ENCODE measurements around the gene FNDC3B. TPM values are rescaled to one million over a fixed set of nuclear protein-coding genes. Genes with fewer than 3 reads are reported as not detected.

The FNDC3B gene
- total RNA-seq, 4 donors from 2014 or later, result 59.8 to 72.6 (median 65.6) TPM

DNA sequence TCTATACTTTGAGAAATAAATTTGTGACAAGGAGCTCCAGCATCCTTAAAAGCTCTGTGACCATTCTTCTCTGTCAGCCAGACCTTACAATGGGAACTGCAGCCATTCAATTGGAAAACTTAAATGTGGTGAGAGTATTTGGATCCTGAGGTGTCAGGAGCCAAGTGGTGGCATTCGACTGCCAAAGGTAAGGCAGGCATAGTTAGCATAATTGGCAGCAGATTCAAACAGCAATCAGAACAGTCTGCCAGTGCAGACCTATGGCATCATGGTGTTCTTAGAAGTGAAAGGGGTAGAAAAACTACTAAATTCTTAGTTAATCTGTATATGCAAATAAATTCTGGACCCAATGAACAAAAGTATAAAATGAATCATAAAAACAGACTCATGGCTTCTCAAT, 18.2 kb upstream of the FNDC3B start:
- H3K27ac ChIP-seq (replicated peaks in 1 of 4), result no peak overlapping the region
- intact Hi-C loops (cut with DNase I), result no loop called here

DNA sequence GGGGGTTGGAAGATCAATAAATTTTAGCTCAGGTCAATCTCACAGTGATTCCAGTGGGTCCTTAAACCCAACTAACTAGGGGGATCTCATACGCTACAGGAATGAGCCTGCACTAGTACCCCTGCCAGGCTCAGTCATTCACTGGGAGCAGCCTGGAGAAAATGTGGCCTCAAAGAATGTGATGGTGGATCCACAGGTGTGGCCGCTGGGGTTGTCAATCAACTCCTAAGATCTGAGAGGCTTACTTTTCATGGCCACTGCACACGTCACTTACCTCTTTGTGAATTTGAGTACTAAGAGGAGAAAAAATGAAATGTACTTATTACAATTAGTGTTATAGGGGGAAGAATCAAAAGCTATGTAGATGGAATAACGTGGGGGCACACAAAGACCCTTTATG, 17.5 kb upstream of the FNDC3B start:
- Histone ChIP-seq H3K4me3 (no peak overlapping the region), H3K36me3 (no peaks in the 10 kb centered on the region), H3K27ac (replicated peaks in 1 of 4) (no peak overlapping the region), H3K4me1 (no peaks in the 10 kb centered on the region), H3K27me3 (no peaks in the 10 kb centered on the region), H3K9me3 (no peaks in the 10 kb centered on the region)
- 92% methylated on average over 4 of the region's 4 CpGs for WGBS
- TF ChIP-seq POLR2A (IDR thresholded peaks at IDR 0.05; ENCODE audit: low read depth) (no peak), EP300 (IDR thresholded peaks at IDR 0.05) (no peak), POLR2AphosphoS5 (IDR thresholded peaks at IDR 0.05) (no peak)
- TF ChIP-seq, protein P1, sequence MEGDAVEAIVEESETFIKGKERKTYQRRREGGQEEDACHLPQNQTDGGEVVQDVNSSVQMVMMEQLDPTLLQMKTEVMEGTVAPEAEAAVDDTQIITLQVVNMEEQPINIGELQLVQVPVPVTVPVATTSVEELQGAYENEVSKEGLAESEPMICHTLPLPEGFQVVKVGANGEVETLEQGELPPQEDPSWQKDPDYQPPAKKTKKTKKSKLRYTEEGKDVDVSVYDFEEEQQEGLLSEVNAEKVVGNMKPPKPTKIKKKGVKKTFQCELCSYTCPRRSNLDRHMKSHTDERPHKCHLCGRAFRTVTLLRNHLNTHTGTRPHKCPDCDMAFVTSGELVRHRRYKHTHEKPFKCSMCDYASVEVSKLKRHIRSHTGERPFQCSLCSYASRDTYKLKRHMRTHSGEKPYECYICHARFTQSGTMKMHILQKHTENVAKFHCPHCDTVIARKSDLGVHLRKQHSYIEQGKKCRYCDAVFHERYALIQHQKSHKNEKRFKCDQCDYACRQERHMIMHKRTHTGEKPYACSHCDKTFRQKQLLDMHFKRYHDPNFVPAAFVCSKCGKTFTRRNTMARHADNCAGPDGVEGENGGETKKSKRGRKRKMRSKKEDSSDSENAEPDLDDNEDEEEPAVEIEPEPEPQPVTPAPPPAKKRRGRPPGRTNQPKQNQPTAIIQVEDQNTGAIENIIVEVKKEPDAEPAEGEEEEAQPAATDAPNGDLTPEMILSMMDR (IDR thresholded peaks at IDR 0.05), result no peak
- intact Hi-C loops (cut with DNase I), result no loop called here
- DNase-seq (ENCODE audit: extremely low spot score), result no peak

More for the DNA sequence above, 18.2 kb upstream of the FNDC3B start:
- TF ChIP-seq POLR2A (IDR thresholded peaks at IDR 0.05; ENCODE audit: low read depth) (no peak), EP300 (IDR thresholded peaks at IDR 0.05) (no peak), POLR2AphosphoS5 (IDR thresholded peaks at IDR 0.05) (no peak)
- TF ChIP-seq, protein P1 (IDR thresholded peaks at IDR 0.05), result no peak
- H3K9me3 ChIP-seq, result no peaks in the 10 kb centered on the region
- no peaks in the 10 kb centered on the region for H3K36me3 ChIP-seq
- WGBS, result 78% methylated on average over 1 of the region's 1 CpG
- H3K27me3 ChIP-seq, result no peaks in the 10 kb centered on the region
- DNase-seq (ENCODE audit: extremely low spot score), result no peak
- no peak overlapping the region for H3K4me3 ChIP-seq
- no peaks in the 10 kb centered on the region for H3K4me1 ChIP-seq

GRCh38 chr3:172023915-172024314, 15.5 kb upstream of the FNDC3B start:
- 86% methylated on average over 2 of the region's 2 CpGs for WGBS
- intact Hi-C loops (cut with DNase I), result no loop called here
- no peak overlapping the region for H3K4me3 ChIP-seq
- no peaks in the 10 kb centered on the region for H3K4me1 ChIP-seq
- H3K27me3 ChIP-seq, result no peaks in the 10 kb centered on the region
- TF ChIP-seq POLR2A (IDR thresholded peaks at IDR 0.05; ENCODE audit: low read depth) (no peak), EP300 (IDR thresholded peaks at IDR 0.05) (no peak), POLR2AphosphoS5 (IDR thresholded peaks at IDR 0.05) (no peak)
- TF ChIP-seq, protein P1 (IDR thresholded peaks at IDR 0.05), result no peak
- H3K9me3 ChIP-seq, result no peaks in the 10 kb centered on the region
- no peak overlapping the region for H3K27ac ChIP-seq (replicated peaks in 1 of 4)
- DNase-seq (ENCODE audit: extremely low spot score), result no peak
- no peaks in the 10 kb centered on the region for H3K36me3 ChIP-seq

GRCh38 chr3:172024679-172025078, 14.7 kb upstream of the FNDC3B start:
- intact Hi-C loops (cut with DNase I), result no loop called here
- Histone ChIP-seq H3K36me3 (no peaks in the 10 kb centered on the region), H3K9me3 (no peaks in the 10 kb centered on the region), H3K27me3 (no peaks in the 10 kb centered on the region), H3K4me3 (no peak overlapping the region), H3K4me1 (no peaks in the 10 kb centered on the region), H3K27ac (replicated peaks in 1 of 4) (no peak overlapping the region)
- no peak for DNase-seq (ENCODE audit: extremely low spot score)
- 95% methylated on average over 3 of the region's 3 CpGs for WGBS
- no peak for TF ChIP-seq EP300 (IDR thresholded peaks at IDR 0.05)
- TF ChIP-seq, protein P1 (IDR thresholded peaks at IDR 0.05), result no peak
- no peak for TF ChIP-seq POLR2A (IDR thresholded peaks at IDR 0.05; ENCODE audit: low read depth)
- TF ChIP-seq POLR2AphosphoS5 (IDR thresholded peaks at IDR 0.05), result no peak

DNA sequence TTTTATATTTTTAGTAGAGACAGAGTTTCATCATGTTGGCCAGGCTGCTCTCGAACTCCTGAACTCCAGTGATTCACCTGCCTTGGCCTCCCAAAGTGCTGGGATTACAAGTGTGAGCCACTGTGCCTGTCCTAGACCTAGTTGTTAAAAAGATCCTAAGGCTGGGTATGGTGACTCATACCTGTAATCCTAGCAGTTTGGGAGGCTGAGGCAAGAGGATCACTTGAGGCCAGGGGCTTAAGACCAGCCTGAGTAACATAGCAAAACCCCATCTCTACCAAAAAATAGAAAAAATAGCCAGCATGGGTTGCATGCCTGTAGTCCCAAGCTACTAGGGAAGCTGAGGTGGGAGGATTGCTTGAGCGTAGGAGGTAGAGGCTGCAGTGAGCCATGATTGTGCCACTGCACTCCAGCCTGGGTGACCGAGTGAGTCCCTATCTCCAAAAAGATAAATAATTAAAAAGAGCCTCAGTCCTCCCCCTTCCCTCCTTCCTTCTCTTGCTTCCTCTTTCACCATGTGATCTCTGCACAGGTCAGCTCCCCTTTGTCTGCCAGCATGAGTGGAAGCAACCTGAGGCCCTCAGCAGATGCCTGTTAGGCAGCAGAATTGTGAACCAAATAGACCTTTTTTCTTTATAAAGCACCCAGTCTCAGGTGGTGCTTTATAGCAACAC, 9.8 kb upstream of the FNDC3B start:
- no peaks in the 10 kb centered on the region for H3K36me3 ChIP-seq
- no peak overlapping the region for H3K4me3 ChIP-seq
- no peaks in the 10 kb centered on the region for H3K4me1 ChIP-seq
- no peaks in the 10 kb centered on the region for H3K9me3 ChIP-seq
- H3K27ac ChIP-seq (replicated peaks in 1 of 4), result no peak overlapping the region
- H3K27me3 ChIP-seq, result no peaks in the 10 kb centered on the region
- intact Hi-C loops (cut with DNase I), result no loop called here
- DNase-seq (ENCODE audit: extremely low spot score), result no peak
- TF ChIP-seq EP300 (IDR thresholded peaks at IDR 0.05) (no peak), POLR2AphosphoS5 (IDR thresholded peaks at IDR 0.05) (no peak), POLR2A (IDR thresholded peaks at IDR 0.05; ENCODE audit: low read depth) (no peak)
- TF ChIP-seq, protein P1 (IDR thresholded peaks at IDR 0.05), result no peak
- WGBS, result 91% methylated on average over 3 of the region's 3 CpGs

Data from esophagus muscularis mucosa (tissue), 4 donors.